Measurements from ENCODE around the gene CIAO3. TPM values are rescaled to one million over a fixed set of nuclear protein-coding genes. Genes with fewer than 3 reads are reported as not detected.
"Not testable (repeated sequence)": the region's sequence is repeated elsewhere in the genome, so short reads cannot be mapped to it uniquely, and the experiment has no call there.

CIAO3 gene
- total RNA-seq, 1 donor from 2014 or later = 32.9 TPM

DNA sequence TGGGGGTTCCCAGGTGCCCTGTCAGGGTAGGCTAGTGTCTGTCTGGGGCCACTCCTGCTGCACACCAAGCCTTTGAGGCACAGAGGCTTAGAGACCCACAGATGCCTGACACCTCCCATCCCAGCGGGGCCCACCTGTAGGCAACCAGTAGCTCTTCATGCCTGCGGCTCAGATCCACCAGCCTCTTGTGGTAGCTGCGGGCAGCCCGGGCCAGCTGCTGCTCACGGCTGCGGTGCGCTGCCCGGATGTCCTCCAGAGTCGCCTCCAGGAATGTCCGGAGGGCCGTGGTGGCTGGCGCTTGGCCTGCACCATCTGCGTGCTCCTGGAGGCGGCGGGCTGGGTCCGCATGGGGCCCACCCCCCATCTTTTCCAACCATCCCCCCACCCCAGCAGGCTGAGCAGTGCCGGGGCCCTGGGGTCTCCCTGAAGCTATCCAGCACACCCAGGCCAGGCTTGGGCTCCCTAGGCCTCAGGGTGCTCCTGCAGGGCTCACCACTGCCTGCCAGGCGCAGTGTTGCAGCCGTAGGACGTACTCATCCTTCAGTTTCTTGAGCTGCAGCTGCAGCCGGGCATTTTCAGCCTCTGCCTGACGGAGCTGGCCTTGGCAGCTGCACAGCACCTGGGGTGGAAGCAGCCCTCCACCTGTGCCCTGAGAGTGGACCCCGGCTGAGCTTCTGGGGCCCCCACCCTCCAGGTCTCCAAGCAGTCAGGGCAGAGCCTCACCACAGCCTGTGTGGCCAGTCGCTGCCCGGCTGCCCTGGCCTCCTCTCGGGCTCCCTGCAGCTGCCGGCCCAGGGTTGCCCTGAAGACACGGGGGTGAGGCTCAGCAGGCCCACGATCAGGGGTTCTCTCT is 16.4 kb downstream of the CIAO3 start:
- DNase-seq (ENCODE audit: low read depth, low spot score) = no peak

DNA sequence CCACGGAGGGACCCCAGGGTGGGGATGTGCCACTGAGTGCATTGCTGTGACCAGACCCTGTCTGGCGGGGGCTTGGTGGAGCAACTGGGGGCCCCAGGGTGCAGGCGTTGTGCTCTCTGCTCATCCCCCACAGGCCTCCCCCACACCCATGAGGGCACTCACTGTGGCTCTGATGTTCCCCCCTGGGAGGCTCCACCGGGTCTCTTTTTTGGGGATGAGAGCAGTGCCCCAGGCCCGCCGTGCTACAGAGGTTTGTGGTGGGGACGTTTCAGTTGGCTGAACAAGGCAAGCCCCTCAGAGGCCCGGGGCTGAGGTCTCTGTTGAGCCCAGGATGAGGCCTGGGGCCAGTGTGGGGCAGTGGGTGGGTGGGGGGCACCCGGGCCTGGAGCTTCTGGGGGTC is 17.1 kb downstream of the CIAO3 start:
- DNase-seq (ENCODE audit: low read depth, low spot score) = no peak

DNA sequence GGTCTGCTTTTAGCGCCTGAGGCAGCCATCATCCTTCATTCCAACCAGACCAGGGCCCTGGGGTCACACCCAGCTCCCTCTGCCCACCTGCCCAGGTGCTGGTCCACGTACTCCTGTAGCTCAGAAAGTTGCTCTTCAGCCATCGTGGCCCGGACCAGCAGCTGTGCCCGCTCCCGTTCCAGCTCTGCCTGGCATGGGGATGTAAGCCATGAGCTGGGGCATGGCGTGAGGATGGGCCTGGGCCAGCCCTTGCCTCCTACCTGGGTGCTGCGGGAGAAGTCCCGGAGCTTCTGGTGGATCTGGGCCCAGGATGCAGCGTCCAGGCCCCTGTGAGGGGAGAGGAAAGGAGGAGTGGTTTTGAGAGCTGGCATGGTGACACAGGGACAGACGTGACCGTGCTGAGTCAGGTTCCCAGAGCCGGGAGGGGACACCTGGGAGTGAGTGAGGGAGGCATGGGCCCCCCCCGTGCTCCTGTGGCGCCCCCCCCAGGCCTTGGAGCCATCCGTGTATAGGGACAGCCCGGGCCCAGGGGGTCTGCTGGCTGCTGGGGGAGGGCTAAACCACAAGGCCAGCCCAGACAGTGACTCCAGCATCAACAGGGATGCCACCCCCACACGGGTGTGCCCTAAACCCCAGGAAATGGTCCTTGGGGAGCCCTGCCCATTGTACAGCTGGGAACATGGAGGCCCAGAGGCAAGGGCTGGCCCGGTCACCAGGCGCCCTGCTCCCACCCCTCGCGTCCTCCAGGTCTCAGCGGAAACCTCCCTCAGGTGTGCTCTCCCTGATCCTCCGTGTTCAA is 17.8 kb downstream of the CIAO3 start:
- no peak for DNase-seq (ENCODE audit: low read depth, low spot score)

DNA sequence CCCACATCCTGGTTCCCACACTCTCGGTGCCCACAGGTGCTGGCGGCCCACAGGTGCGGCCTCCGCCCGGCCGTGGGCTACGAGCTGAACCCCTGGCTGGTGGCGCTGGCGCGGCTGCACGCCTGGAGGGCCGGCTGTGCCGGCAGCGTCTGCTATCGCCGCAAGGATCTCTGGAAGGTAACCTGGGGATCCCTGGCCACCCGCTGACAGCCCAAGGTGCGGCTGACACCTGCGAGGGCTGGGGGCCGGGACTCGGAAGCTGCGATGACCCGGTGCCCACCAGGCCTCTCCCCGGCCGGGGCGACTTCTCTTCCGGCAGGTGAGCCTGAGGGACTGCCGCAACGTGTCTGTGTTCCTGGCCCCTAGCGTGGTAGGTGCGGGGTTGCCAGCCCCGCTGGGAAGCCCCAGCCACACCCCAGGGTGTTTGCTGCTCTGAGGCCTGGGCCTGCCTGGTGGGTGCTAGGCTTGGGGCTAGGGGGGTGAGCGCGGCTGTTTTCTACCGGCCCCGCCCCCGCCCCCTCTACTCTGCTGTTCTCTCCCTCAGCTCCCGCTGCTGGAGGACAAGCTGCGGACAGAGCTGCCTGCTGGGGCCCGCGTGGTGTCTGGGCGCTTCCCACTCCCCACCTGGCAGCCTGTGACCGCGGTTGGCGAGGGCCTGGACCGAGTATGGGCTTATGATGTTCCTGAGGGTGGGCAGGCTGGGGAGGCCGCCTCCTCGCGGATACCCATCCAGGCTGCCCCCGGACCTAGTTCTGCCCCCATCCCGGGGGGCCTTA is 18.8 kb downstream of the CIAO3 start:
- DNase-seq (ENCODE audit: low read depth, low spot score) = no peak

DNA sequence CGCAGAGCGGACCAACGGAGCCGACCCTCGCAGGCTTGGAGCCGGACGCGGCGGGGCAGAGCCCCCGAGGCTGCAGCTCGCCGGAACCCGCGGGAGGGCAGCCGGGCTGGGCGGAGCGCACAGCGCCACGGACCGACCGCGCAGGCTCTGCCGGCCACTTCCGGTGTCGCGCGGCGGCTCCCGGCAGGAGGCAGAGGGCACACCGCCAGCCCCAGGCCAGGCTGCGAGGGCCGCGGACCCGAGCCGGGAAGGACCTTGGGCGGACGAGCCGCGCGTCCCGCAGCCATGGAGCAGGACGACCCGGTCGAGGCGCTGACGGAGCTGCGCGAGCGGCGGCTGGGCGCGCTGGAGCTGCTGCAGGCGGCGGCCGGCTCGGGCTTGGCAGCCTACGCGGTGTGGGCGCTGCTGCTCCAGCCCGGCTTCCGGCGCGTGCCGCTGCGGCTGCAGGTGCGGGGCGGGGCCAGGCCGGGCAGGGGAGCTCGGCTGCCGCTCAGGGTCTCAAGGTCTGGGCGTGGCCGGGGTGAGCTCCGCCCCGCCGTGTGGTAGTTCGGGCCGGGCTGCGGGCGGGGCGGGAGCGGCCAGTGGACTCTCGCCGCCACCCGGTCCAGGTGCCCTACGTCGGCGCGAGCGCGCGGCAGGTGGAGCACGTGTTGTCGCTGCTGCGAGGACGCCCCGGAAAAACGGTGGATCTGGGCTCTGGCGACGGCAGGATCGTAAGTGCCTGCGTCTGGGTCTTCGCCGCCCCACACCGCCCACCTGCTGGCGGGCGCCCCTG is 19.6 kb downstream of the CIAO3 start, which contains the start of gene ANTKMT:
Gene ANTKMT (plus strand): TSS at position 157 of the 775 bp plus-strand sequence. CDS start 129 bp downstream, at position 286.
- no peak for DNase-seq (ENCODE audit: low read depth, low spot score)

DNA sequence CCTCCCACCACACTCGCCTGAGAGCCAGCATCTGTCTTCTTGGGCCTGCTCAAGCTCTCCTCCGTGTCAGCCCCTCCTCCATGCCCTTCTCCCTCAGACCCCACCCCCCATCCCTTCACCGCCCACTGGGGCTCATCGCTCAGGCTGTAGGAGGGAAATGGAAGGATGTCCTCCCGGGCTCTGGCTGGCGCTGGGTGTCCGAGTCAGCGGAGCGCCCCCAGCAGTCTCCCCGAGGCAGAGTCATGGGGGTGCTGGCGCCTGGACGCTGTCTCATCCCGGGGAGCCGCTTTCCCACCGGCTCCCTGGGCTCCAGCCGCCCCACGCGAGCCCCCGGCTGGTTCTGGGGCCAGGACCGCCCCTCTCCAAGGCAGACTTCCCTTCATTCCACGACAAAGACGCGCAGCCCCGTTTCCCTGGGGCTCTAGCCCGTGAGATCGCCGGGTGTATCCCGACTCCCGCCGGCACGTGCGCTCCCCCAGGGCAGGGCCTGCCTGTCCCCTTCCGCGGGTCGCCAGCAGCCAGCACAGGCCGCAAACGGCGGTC is 20.3 kb downstream of the CIAO3 start:
- no peak for DNase-seq (ENCODE audit: low read depth, low spot score)

DNA sequence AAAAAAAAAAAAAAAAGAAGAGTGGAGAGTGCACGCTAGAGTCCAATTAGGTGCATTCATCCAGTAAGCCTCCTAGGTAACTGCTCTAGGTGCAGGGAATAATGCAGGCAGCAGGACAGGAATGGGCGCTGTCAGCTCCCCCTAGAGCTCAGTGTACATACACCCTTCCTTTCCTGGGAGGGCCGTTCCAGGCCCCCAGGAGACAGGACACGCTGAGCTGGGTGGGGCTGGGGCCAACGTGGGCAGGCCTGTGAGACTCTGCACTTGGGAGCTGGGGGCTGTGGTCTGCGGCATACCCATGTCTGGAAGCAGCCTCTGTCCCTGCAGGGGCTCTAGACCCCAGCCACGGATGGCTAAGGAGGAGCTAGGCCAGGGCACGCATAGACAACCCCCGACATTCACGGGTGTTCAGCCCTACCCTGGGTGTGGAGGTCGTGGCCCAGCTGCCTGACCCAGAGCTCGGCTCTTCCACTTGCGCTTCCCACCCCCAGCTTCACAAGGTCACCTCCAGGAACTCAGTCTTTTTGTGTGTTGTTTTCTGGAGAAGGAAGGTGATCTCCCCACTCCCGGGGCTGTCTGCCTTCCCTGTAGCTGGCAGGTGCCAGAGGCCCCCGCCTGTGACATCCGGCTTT is 20.9 kb downstream of the CIAO3 start:
- DNase-seq (ENCODE audit: low read depth, low spot score) = no peak

DNA sequence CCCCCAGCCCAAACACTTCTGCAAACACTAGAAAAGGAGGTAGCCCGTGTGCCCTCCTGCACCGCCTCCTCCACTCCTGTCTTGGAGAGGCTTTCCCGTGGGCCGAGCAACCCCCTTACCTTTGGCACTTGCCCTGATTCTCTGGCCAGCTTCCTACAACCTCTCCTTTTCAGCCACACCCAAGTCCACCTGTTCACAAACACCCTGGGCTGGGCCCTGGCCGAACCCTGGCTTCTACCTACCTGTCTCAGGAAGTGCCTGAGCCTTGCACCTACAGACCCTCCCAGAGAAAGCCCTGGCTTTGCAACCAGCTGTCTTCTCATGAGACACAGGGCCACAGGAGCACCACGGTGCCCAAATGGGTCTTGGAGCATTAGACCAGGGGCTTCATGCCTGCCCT is 21.9 kb downstream of the CIAO3 start:
- no peak for DNase-seq (ENCODE audit: low read depth, low spot score)

DNA sequence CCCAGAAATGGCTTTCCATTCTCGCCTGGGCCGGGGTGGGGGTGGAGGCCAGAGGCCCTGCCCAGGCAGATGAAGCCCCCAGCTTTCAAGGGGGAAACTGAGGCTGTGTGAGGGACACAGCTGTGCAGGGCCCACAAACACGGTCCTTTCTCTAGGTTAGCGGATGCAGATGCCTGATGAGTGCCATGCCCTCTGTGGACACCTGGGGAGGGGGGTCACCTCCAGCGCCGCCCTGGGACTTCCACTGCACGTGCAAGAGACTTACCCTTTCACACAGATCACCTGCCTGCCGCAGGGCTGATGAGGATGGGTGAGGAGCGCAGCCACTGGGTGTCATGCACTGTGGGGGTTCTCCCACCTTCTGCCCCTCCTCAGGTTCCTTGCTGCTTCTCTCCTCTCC is 22.4 kb downstream of the CIAO3 start:
- DNase-seq (ENCODE audit: low read depth, low spot score) = no peak

DNA sequence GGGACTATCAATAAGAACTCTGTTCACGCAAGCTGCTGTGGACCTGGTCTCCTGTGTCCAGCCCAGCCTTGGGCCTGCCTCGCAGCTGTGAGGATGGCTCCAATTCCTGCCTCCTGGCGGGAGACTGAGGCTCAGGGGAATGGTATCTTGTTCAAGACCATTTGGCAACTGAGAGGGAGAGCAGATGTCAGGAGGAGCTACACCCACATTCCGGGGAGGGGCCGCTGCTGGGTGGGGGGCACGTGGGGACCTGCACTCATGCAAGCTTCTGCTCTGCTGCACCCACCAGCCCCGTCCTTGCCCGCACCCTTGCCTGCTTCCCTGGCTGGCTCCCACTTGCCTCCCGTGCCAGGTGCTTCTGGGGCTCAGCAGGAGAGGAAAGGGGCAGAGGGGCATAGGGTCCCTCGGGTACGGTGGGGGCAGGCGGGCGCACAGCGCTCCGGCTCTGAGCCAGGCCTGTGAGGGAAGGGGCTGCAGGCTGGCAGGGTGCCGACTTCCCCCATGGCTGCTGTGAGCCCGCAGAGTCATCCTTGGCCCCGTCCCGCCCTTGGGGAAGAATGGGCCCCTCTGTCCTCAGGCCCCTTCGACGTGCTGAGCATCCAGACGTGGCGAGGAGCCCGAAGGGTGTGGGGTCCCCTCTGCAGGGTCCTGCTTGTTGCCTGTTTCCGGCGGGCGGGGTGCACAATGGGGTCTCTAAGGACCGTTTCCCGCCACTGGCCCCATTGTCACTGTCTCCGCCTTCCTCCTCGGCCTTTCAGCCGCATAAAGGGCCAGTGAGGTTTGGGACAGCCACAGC is 23.1 kb downstream of the CIAO3 start:
- DNase-seq (ENCODE audit: low read depth, low spot score) = no peak

DNA sequence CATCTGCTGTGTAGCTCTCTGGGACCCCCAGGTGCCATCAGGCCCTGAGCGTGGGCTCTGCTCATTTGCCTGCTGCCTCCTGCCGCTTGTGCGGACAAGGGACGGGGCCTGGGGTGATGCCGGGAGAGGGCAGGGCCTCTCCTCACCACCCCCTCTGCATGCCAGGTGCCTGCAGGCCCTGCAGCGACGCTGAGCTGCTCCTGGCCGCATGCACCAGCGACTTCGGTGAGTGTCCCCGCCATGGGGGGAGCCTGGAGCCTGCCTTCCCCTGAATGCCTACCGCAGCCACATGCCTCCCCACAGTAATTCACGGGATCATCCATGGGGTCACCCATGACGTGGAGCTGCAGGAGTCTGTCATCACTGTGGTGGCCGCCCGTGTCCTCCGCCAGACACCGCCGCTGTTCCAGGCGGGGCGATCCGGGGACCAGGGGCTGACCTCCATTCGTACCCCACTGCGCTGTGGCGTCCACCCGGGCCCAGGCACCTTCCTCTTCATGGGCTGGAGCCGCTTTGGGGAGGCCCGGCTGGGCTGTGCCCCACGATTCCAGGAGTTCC is 23.9 kb downstream of the CIAO3 start:
- no peak for DNase-seq (ENCODE audit: low read depth, low spot score)

DNA sequence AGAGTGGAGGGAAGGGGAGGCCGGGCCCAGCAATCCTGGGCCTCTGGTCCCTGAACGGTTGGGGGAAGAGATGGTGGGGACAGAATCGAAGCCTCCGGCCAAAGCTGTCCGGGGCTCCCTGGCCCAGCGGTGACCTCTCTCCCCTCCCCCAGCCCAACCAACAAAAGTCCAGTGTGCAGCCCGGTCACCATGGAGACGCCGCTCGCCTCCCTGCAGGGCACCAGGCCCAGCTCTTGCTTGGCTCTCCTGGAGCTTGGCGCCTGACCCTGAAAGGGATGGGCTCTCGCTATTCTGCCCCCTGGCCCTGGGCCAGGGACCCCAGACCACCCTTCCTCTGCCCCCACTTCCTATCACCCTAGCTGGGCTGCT is 24.6 kb downstream of the CIAO3 start:
- no peak for DNase-seq (ENCODE audit: low read depth, low spot score)

DNA sequence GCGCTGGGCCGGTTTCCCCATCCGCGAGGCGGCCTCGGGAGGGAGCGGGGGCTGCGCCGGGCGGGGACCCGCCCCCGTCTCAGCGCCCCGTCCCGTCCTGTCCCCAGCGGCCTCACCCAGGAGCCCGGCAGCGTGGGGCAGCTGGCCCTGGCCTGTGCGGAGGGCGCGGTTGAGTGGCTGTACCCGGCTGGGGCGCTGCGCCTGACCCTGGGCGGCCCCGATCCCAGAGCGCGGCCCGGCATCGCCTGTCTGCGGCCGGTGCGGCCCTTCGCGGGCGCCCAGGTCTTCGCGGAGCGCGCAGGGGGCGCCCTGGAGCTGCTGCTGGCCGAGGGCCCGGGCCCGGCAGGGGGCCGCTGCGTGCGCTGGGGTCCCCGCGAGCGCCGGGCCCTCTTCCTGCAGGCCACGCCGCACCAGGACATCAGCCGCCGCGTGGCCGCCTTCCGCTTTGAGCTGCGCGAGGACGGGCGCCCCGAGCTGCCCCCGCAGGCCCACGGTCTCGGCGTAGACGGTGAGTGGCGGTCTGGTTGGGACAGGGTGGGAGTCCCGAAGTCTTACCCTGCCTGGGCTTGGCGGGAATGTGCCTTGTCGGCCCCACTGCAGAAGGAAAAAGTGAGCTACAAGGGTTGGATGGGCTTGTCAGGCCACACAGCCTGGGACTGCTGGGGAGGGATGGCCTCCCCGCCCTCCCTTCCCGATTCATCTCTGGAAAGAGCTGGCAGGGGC is 25.2 kb downstream of the CIAO3 start:
- no peak for DNase-seq (ENCODE audit: low read depth, low spot score)

DNA sequence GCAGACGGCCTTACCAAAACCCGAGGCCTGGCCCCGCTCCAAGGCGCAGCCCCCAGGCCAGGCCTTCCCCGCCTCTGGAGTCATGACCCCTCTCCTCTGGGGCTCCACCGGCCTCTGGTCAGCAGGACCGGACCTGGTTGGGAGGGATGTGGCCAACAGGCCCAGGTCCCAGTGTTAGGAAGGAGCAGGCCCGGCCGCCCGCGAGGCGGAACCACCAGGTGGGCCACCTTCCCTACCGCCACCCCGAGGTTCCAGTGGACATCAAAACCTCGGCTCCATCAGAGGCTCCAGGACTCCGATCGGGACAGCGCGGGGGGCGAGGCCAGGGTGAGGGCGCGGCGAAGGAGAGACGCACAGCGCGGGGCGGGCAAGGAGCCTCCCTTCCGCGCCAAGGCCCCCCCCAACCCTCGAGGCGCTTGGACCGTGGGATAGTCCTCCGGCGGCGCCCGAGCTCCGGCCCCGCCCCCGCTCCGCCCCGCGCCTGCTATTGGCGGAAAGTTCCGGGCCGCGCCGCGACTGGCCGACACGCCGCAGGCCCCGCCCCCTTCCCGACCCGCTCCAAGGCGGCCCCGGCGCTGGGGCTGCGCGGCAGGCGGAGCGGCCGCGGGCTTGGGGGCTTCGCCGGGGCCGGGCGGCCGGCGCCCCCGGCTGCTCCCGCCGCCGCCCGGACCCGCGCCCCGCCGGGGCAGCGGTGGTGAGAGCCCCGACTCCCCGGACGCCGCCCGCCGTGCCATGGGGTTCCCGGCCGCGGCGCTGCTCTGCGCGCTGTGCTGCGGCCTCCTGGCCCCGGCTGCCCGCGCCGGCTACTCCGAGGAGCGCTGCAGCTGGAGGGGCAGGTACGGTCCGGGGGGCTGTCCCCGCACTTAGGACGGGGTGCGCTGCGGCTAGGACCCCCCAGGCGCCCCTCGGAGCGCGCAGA is 26.0 kb downstream of the CIAO3 start, which contains the start of gene METRN:
Gene METRN (plus strand): TSS at position 561 of the 919 bp plus-strand sequence. CDS start 172 bp downstream, at position 733.
- DNase-seq (ENCODE audit: low read depth, low spot score) = no peak

DNA sequence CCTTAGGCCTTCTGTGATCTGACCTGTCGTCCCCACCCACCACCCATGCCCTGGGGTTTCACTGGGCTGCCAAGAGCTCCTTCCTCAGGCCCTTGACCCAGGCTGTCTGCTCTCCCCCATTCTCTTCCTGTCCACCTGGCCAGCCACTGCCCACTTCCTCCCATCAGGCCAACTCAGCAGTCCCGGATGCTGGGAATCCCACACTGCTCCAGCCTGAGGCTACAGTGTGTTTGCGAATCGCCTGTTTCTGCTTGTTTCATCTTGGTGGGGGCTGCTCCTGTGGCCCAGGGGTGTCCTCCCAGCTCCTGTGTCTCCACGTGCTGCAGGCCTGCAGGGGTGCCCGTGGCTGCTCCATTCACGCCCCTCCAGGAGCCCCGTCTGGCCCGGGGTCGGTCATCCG is 26.7 kb downstream of the CIAO3 start:
- no peak for DNase-seq (ENCODE audit: low read depth, low spot score)

DNA sequence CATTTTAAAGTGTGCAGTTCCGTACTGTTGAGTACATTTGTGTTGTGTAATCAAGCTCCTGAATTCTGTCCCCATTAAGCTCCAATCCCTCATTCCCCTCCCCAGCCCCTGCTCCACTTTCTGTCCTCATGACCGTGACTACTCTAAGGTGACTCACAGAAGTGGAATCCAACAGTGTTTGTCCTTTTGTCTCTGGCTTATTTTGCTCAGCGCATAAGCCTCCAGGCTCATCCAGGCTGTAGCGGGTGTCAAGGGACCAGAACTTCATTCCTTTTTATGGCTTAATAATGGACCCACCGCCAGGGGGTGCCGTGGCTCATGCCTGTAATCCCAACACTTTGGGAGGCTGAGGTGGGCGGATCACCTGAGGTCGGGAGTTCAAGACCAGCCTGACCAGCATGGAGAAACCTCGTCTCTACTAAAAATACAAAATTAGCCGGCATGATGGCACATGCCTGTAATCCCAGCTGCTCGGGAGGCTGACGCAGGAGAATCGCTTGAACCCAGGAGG is 28.0 kb downstream of the CIAO3 start:
- DNase-seq (ENCODE audit: low read depth, low spot score) = not testable (repeated sequence)
